Effector memory CD8-positive, alpha-beta T cell (primary cell): ENCODE data around the gene NR6A1.
A peak's percentile ranks its signal among the peaks of the same experiment; 100 is the strongest.

ENCODE experiments used
- ATAC-seq: fragments of 150-1000 bp; cut with Tn5 transposase; replicated peaks from 2 replicates; pipeline ENCODE4 v1.10.0; 2021; ENCODE audit warnings: mild to moderate bottlenecking, moderate library complexity
- DNase-seq, 3 experiments: peaks; one replicate each; pipeline ENCODE4 v3.0.0; 2021
- H3K27ac Mint-ChIP-seq, 2 donors: one replicate each; pipeline ENCODE4 v1.8.0; 2022; ENCODE audit warnings: mild to moderate bottlenecking in 2 of 2, mixed read lengths in 2 of 2, moderate library complexity in 2 of 2
- H3K27me3 Mint-ChIP-seq, 2 donors: one replicate each; pipeline ENCODE4 v1.8.0; 2022; ENCODE audit warnings: mixed read lengths in 2 of 2
- H3K36me3 Mint-ChIP-seq: one replicate; pipeline ENCODE4 v1.8.0; 2022; ENCODE audit warnings: mild to moderate bottlenecking, moderate library complexity, mixed read lengths; ENCODE audit not compliant: insufficient read depth
- H3K4me1 Mint-ChIP-seq, 2 donors: one replicate each; pipeline ENCODE4 v1.8.0; 2022; ENCODE audit warnings: low read depth in 2 of 2, mixed read lengths in 2 of 2
- H3K4me3 Mint-ChIP-seq, 2 donors: one replicate each; pipeline ENCODE4 v1.8.0; 2022; ENCODE audit warnings: mild to moderate bottlenecking in 2 of 2, mixed read lengths in 2 of 2, moderate library complexity in 2 of 2
- H3K9me3 Mint-ChIP-seq, 2 donors: one replicate each; pipeline ENCODE4 v1.8.0; 2022; ENCODE audit warnings: mixed read lengths in 2 of 2

The NR6A1 gene

GRCh38 chr9:124789531-124789930, 18.4 kb upstream of the NR6A1 start:
- H3K27ac Mint-ChIP-seq, result no peak overlapping the region

DNA sequence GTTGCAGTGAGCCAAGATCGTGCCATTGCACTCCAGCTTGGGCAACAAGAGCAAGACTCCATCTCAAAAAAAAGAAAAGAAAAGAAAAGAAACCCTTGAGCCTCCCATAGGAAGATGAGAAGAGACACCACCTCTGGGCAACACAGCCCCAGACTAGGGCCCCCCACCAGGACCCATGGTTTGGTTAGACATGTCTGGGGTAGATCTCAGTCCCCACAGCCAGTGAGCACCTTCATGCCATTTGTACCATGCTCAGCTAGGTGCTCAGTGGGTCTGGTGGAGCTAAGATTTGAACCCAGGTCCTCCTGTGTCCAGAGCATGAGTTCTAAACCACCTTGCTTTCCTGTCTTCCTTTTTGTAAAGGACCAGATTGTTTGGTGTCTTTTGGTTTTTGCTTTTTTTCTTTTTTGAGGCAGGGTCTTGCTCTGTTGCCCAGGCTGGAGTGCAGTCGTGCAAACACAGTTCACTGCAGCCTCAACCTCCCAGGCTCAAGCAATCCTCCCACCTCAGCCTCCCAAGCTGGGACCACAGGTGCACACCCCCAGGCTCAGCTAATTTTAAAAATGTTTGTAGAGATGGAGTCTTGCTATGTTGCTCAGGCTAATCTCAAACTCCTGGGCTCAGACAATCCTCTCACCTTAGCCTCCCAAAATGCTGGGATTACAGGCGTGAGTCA, 17.6 kb upstream of the NR6A1 start:
- H3K4me3 Mint-ChIP-seq, result no peak overlapping the region
- no peaks in the 10 kb centered on the region for H3K36me3 Mint-ChIP-seq
- H3K27ac Mint-ChIP-seq, result no peak overlapping the region
- ATAC-seq, result no peak
- DNase-seq, result no peak
- peaks cover 0 to 33% of the 10 kb centered on the region in 2 donors for H3K27me3 Mint-ChIP-seq
- no peaks in the 10 kb centered on the region for H3K4me1 Mint-ChIP-seq
- no peaks in the 10 kb centered on the region for H3K9me3 Mint-ChIP-seq

More at GRCh38 chr9:124789531-124789930, 18.4 kb upstream of the NR6A1 start:
- no peak overlapping the region for H3K4me3 Mint-ChIP-seq
- no peaks in the 10 kb centered on the region for H3K9me3 Mint-ChIP-seq
- no peaks in the 10 kb centered on the region for H3K4me1 Mint-ChIP-seq
- peaks cover 0 to 38% of the 10 kb centered on the region in 2 donors for H3K27me3 Mint-ChIP-seq
- H3K36me3 Mint-ChIP-seq, result no peaks in the 10 kb centered on the region
- ATAC-seq (no peak), DNase-seq (no peak)

GRCh38 chr9:124786881-124787573, 15.9 kb upstream of the NR6A1 start:
- Mint-ChIP-seq H3K27me3 (peaks cover 0 to 16% of the 10 kb centered on the region in 2 donors), H3K27ac (no peak overlapping the region), H3K4me3 (no peak overlapping the region), H3K4me1 (no peaks in the 10 kb centered on the region), H3K9me3 (no peaks in the 10 kb centered on the region), H3K36me3 (no peaks in the 10 kb centered on the region)
- DNase-seq (no peak), ATAC-seq (no peak)

DNA sequence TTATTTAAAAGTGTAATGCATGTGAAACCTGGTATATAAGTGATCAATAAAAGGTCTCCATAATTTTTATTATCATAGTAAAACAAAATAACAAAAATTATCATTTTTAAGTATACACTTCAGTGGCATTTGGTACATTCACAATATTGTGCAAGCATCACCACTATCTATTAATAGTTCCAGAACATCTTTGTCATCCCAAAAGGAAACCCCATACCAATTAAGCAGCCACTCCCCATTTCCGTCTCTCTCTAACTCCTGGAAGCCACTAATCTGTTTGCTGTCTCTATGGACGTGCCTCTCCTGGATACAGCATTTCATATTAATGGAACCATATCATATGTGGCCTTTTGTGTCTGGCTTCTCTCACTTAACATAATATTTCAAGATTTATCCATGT, 13.4 kb upstream of the NR6A1 start:
- ATAC-seq (no peak), DNase-seq (no peak)

GRCh38 chr9:124783830-124784229, 12.7 kb upstream of the NR6A1 start:
- H3K27me3 Mint-ChIP-seq, result no peaks in the 10 kb centered on the region
- no peaks in the 10 kb centered on the region for H3K4me1 Mint-ChIP-seq
- no peak overlapping the region for H3K4me3 Mint-ChIP-seq
- ATAC-seq (no peak), DNase-seq (no peak)
- no peaks in the 10 kb centered on the region for H3K36me3 Mint-ChIP-seq
- H3K9me3 Mint-ChIP-seq, result no peaks in the 10 kb centered on the region
- H3K27ac Mint-ChIP-seq, result no peak overlapping the region

More for the DNA sequence above, 13.4 kb upstream of the NR6A1 start:
- no peaks in the 10 kb centered on the region for H3K27me3 Mint-ChIP-seq
- no peaks in the 10 kb centered on the region for H3K9me3 Mint-ChIP-seq
- no peak overlapping the region for H3K27ac Mint-ChIP-seq
- no peaks in the 10 kb centered on the region for H3K4me1 Mint-ChIP-seq
- no peaks in the 10 kb centered on the region for H3K36me3 Mint-ChIP-seq
- H3K4me3 Mint-ChIP-seq, result no peak overlapping the region

- H3K9me3 Mint-ChIP-seq, result no peaks in the 10 kb centered on the region
- DNase-seq (no peak), ATAC-seq (no peak)
- no peaks in the 10 kb centered on the region for H3K36me3 Mint-ChIP-seq
- no peaks in the 10 kb centered on the region for H3K27me3 Mint-ChIP-seq
- no peak overlapping the region for H3K27ac Mint-ChIP-seq
- no peak overlapping the region for H3K4me3 Mint-ChIP-seq
- H3K4me1 Mint-ChIP-seq, result no peaks in the 10 kb centered on the region
Observed at GRCh38 chr9:124782661-124783574, 11.8 kb upstream of the NR6A1 start.

DNA sequence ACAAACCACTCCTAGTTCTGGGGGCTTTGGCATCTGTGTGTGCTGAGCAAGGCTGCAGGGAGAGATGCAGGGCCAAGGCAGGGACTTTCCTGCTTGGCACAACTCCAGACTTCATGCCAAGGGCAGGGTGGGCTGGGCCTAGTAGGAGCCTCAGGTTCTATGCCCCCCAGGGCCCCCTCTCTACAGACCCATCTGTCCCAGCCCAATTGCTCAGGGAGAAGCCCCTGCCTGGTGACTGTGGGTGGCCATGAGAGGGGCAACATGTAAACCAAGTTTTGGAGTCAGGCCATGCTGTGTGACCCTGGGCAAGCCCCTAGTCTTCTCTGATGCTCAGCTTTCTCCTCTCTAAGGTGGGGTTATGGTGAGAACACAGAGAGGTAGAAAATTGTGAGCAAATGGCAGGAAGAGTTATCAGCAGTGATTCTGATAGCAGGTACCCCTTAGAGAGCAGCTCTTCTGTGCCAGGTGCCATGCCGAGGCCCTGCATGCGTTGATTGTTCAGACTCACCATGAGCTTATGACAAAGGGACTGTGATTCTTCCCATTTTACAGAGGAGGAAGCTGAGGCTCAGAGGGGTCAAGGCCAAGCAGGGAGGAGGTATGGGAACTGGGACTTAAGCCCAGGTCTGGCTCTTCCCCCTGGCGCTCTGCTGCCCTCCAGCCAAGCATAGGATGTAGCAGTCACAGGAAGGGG, 11.0 kb upstream of the NR6A1 start:
- Mint-ChIP-seq H3K36me3 (no peaks in the 10 kb centered on the region), H3K9me3 (no peaks in the 10 kb centered on the region)
- no peak for DNase-seq

DNA sequence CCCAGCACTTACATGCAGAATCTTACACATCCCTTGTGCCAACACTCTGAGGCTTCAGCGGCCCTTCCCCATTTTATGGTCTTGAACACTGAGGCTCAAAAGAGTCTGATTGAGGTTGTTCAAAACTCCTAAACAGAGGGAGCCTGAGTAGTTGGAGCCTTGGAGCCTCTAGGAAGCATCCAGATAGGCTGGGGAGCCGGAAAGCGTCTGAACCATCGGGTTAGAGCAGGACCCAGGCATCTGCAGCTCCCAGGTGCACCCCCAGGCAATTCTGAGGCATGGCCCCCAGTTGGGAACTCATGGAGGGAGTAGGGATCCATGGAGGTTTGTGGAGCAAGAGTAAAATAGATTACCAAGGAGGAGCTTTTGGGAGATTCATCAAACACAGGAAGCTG, 9.6 kb upstream of the NR6A1 start:
- no peak overlapping the region for H3K4me3 Mint-ChIP-seq
- ATAC-seq (no peak), DNase-seq (no peak)
- H3K27me3 Mint-ChIP-seq, result peaks cover 9 to 11% of the 10 kb centered on the region in 2 donors
- H3K36me3 Mint-ChIP-seq, result no peaks in the 10 kb centered on the region
- peaks cover 5 to 6% of the 10 kb centered on the region in 2 donors for H3K4me1 Mint-ChIP-seq
- H3K27ac Mint-ChIP-seq, result no peak overlapping the region
- H3K9me3 Mint-ChIP-seq, result no peaks in the 10 kb centered on the region

More for the DNA sequence above, 11.0 kb upstream of the NR6A1 start:
- Mint-ChIP-seq H3K4me1 (no peaks in the 10 kb centered on the region), H3K27me3 (no peaks in the 10 kb centered on the region), H3K27ac (no peak overlapping the region), H3K4me3 (no peak overlapping the region)
- no peak for ATAC-seq

DNA sequence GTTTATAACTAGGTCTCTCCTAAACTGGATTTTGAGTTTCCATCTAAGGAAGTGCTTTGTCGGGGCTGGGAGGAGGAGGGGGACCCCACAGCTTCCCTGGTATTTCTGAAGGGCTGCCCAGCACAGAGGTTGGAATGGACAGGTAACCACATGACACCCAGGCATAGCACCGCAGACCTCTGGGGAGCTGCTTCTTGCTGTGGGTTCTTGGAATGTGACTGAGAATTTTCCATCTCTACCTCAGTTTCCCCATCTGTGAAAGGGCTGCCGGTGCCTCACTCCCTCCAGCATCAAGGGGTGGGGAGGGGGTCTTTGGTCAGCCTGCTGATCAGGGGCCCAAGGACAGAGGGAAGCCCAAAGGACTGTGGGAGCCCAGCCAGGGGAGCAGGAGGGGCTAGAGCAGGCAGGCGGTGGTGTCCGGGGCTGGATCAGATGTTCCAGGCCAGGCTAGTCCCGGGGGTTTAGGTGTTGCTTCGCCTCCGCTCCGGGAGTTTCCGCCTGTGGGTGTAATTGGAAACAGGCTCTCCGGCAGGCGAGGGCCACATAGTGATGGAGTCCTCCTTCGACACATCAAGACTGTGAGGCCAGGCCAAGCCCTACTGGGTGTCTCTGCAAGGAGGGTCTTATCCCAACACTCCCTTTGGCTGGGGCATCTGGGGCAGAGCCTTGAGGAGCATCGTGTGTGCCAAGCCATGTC, 9.1 kb upstream of the NR6A1 start:
- no peaks in the 10 kb centered on the region for H3K36me3 Mint-ChIP-seq
- no peak overlapping the region for H3K4me3 Mint-ChIP-seq
- no peaks in the 10 kb centered on the region for H3K9me3 Mint-ChIP-seq
- no peak for ATAC-seq
- H3K4me1 Mint-ChIP-seq, result peaks cover 5 to 6% of the 10 kb centered on the region in 2 donors
- no peak for DNase-seq
- H3K27ac Mint-ChIP-seq, result no peak overlapping the region
- H3K27me3 Mint-ChIP-seq, result peaks cover 12 to 15% of the 10 kb centered on the region in 2 donors

GRCh38 chr9:124779368-124780059, 8.4 kb upstream of the NR6A1 start:
- Mint-ChIP-seq H3K4me3 (no peak overlapping the region), H3K9me3 (no peaks in the 10 kb centered on the region), H3K27me3 (peaks cover 12 to 18% of the 10 kb centered on the region in 2 donors), H3K4me1 (peaks cover 6% of the 10 kb centered on the region in 2 donors), H3K36me3 (no peaks in the 10 kb centered on the region), H3K27ac (peak overlapping the region in 1 of 2 donors; percentile 77)
- no peak for ATAC-seq
- DNase-seq, result no peak

GRCh38 chr9:124778575-124779367, 7.7 kb upstream of the NR6A1 start:
- no peak for DNase-seq
- H3K9me3 Mint-ChIP-seq, result no peaks in the 10 kb centered on the region
- H3K27ac Mint-ChIP-seq, result peak overlapping the region in 1 of 2 donors; percentile 77
- ATAC-seq, result no peak
- H3K27me3 Mint-ChIP-seq, result peaks cover 12 to 25% of the 10 kb centered on the region in 2 donors
- H3K36me3 Mint-ChIP-seq, result no peaks in the 10 kb centered on the region
- no peak overlapping the region for H3K4me3 Mint-ChIP-seq
- peaks cover 11 to 12% of the 10 kb centered on the region in 2 donors for H3K4me1 Mint-ChIP-seq
